ENCODE measurements around the gene TCF25. TPM values are rescaled to one million over a fixed set of nuclear protein-coding genes. Genes with fewer than 3 reads are reported as not detected.
A peak's percentile ranks its signal among the peaks of the same experiment; 100 is the strongest.

TCF25 gene
- total RNA-seq, 1 donor = 163 TPM

GRCh38 chr16:89919535-89920406, 46.4 kb downstream of the TCF25 start:
- DNase-seq (ENCODE audit: low read depth) = no peak
- H3K4me3 ChIP-seq (ENCODE audit: low read depth, low read length) = peak overlapping the region; percentile 13
- no peak for TF ChIP-seq CTCF (IDR thresholded peaks at IDR 0.05; ENCODE audit: insufficient read depth, low read length)

GRCh38 chr16:89920723-89921122, 47.3 kb downstream of the TCF25 start:
- DNase-seq (ENCODE audit: low read depth) = peak; percentile 37
- peak overlapping the region; percentile 35 for H3K4me3 ChIP-seq (ENCODE audit: low read depth, low read length)
- TF ChIP-seq CTCF (IDR thresholded peaks at IDR 0.05; ENCODE audit: insufficient read depth, low read length) = no peak

GRCh38 chr16:89921131-89921701, 47.8 kb downstream of the TCF25 start:
- DNase-seq (ENCODE audit: low read depth) = no peak

GRCh38 chr16:89921702-89922476, 48.5 kb downstream of the TCF25 start:
- peak; percentile 92 for DNase-seq (ENCODE audit: low read depth)
- H3K4me3 ChIP-seq (ENCODE audit: low read depth, low read length) = peak overlapping the region; percentile 83
- no peak for TF ChIP-seq CTCF (IDR thresholded peaks at IDR 0.05; ENCODE audit: insufficient read depth, low read length)

More at GRCh38 chr16:89921131-89921701, 47.8 kb downstream of the TCF25 start:
- peak overlapping the region; percentile 51 for H3K4me3 ChIP-seq (ENCODE audit: low read depth, low read length)
- TF ChIP-seq CTCF (IDR thresholded peaks at IDR 0.05; ENCODE audit: insufficient read depth, low read length) = no peak

- no peak for TF ChIP-seq CTCF (IDR thresholded peaks at IDR 0.05; ENCODE audit: insufficient read depth, low read length)
- peak; percentile 89 for DNase-seq (ENCODE audit: low read depth)
- H3K4me3 ChIP-seq (ENCODE audit: low read depth, low read length) = peak overlapping the region; percentile 83
Observed at GRCh38 chr16:89922477-89922883, 49.1 kb downstream of the TCF25 start.

GRCh38 chr16:89922884-89923639, 49.7 kb downstream of the TCF25 start, which contains the start of gene TUBB3:
Gene TUBB3, plus strand, starts transcription at chr16:89923342. Its CDS starts 60 bp downstream, at chr16:89923402.
- no peak for TF ChIP-seq CTCF (IDR thresholded peaks at IDR 0.05; ENCODE audit: insufficient read depth, low read length)
- H3K4me3 ChIP-seq (ENCODE audit: low read depth, low read length) = peak within 1 kb of the TSS; percentile 83
- peak; percentile 77 for DNase-seq (ENCODE audit: low read depth)

Measured in fibroblast of the aortic adventitia (primary cell).